Fibroblast of lung (primary cell): ENCODE data around the gene HS3ST2. TPM values are rescaled to one million over a fixed set of nuclear protein-coding genes. Genes with fewer than 3 reads are reported as not detected.

ENCODE experiments used
- DNase-seq, 2 donors: peaks; one replicate each; pipeline versions ENCODE4 v3.0.0 to v3.0.0-alpha.2; 2010; ENCODE audit warnings: low read depth in 2 of 2
- H2AFZ ChIP-seq: 2 replicates; pipeline ENCODE4 v1.5.1; 2012; ENCODE audit warnings: low read length, control low read depth, inconsistent platforms
- H3K27ac ChIP-seq: 2 replicates; pipeline ENCODE4 v1.5.1; 2011; ENCODE audit warnings: low read length, control low read depth; ENCODE audit not compliant: insufficient read depth
- H3K27me3 ChIP-seq: 2 replicates; pipeline ENCODE4 v1.5.1; 2011; ENCODE audit warnings: mild to moderate bottlenecking, low read length; ENCODE audit not compliant: control insufficient read depth, insufficient read depth
- H3K36me3 ChIP-seq: 2 replicates; pipeline ENCODE4 v1.5.1; 2011; ENCODE audit warnings: low read length; ENCODE audit not compliant: control insufficient read depth, insufficient read depth
- H3K4me1 ChIP-seq: 2 replicates; pipeline ENCODE4 v1.5.1; 2011; ENCODE audit warnings: low read length; ENCODE audit not compliant: control insufficient read depth, insufficient read depth; ENCODE audit errors: extremely low read depth
- H3K4me2 ChIP-seq: 2 replicates; pipeline ENCODE4 v1.5.1; 2011; ENCODE audit warnings: low read length, control low read depth; ENCODE audit not compliant: insufficient read depth; ENCODE audit errors: extremely low read depth
- H3K4me3 ChIP-seq, 4 experiments: fragments of 200-600 bp in 1 of 4; sonication (generic) in 1 of 4; replicated peaks in 1 of 4; 2 replicates each; pipeline ENCODE4 v1.5.1; 2011 to 2016; ENCODE audit warnings: low read length in 4 of 4, low read depth in 3 of 4, mild to moderate bottlenecking in 3 of 4, control low read depth in 2 of 4, inconsistent platforms in 1 of 4, mixed read lengths in 1 of 4; ENCODE audit not compliant: insufficient read depth in 1 of 4; ENCODE audit errors: control extremely low read depth in 1 of 4
- H3K79me2 ChIP-seq: 2 replicates; pipeline ENCODE4 v1.5.1; 2012; ENCODE audit warnings: mild to moderate bottlenecking, low read length, inconsistent platforms; ENCODE audit not compliant: control insufficient read depth, insufficient read depth
- H3K9ac ChIP-seq: 2 replicates; pipeline ENCODE4 v1.5.1; 2011; ENCODE audit warnings: mild to moderate bottlenecking, low read length, control low read depth; ENCODE audit not compliant: insufficient read depth
- H3K9me3 ChIP-seq: 2 replicates; pipeline ENCODE4 v1.5.1; 2012; ENCODE audit warnings: low read depth, low read length; ENCODE audit not compliant: control insufficient read depth, insufficient read depth
- H4K20me1 ChIP-seq: 2 replicates; pipeline ENCODE4 v1.5.1; 2011; ENCODE audit warnings: low read length; ENCODE audit not compliant: control insufficient read depth, insufficient read depth; ENCODE audit errors: extremely low read depth
- CTCF ChIP-seq, 2 donors: IDR thresholded peaks in 1 of 2; conservative IDR thresholded peaks in 1 of 2; 1 replicate in 1 of 2; 2 replicates in 1 of 2; pipeline ENCODE4 v1.5.1; 2011 to 2012; ENCODE audit warnings: low read length in 2 of 2, control low read depth in 1 of 2, inconsistent platforms in 1 of 2, low read depth in 1 of 2, mild to moderate bottlenecking in 1 of 2
- EZH2 ChIP-seq: IDR thresholded peaks from 2 replicates; pipeline ENCODE4 v1.5.1; 2012; ENCODE audit warnings: low read length, control low read depth, mild to moderate bottlenecking; ENCODE audit errors: missing control alignments
- polyA plus RNA-seq, 2 donors: library from polyadenylated mRNA; depleted of rRNA in 1 of 2; stranded (reverse) in 1 of 2; unstranded in 1 of 2; fragments of >200 nt; gene quantifications; 2 replicates each; pipeline ENCODE4 v1.2.1, GENCODE V29; 2011 to 2012; ENCODE audit warnings: missing spikeins in 1 of 2
- total RNA-seq: library from RNA; depleted of rRNA; stranded (reverse); fragments of >200 nt; gene quantifications from 2 replicates; pipeline ENCODE4 v1.2.1, GENCODE V29; 2014

HS3ST2 gene
- total and polyA plus RNA-seq, 2 donors (not counting 1 experiment from before 2014, with no cell fraction given): not detected

- H3K36me3 ChIP-seq: no peaks in the 10 kb centered on the region
- H3K9ac ChIP-seq: no peak overlapping the region
- H2AFZ ChIP-seq: no peak overlapping the region
- no peaks in the 10 kb centered on the region for H3K9me3 ChIP-seq
- no peaks in the 10 kb centered on the region for H3K79me2 ChIP-seq
- H3K4me1 ChIP-seq: no peaks in the 10 kb centered on the region
- H3K27ac ChIP-seq: no peak overlapping the region
- H3K4me2 ChIP-seq: no peak overlapping the region
- TF ChIP-seq EZH2 (no peak), CTCF (conservative IDR thresholded peaks at IDR 0.05 in 1 of 2, IDR thresholded peaks at IDR 0.05 in 1 of 2; ENCODE audit: low read depth in 1 of 2, low read length in 2 of 2) (no peak)
- H3K4me3 ChIP-seq: no peak overlapping the region
- no peaks in the 10 kb centered on the region for H3K27me3 ChIP-seq
- H4K20me1 ChIP-seq: no peaks in the 10 kb centered on the region
- DNase-seq: no peak
These were observed 73.5 kb downstream of the HS3ST2 start for GRCh38 chr16:22887445-22887844.

- no peak overlapping the region for H3K9ac ChIP-seq
- H3K79me2 ChIP-seq: no peaks in the 10 kb centered on the region
- TF ChIP-seq EZH2 (no peak), CTCF (conservative IDR thresholded peaks at IDR 0.05 in 1 of 2, IDR thresholded peaks at IDR 0.05 in 1 of 2; ENCODE audit: low read depth in 1 of 2, low read length in 2 of 2) (no peak)
- H3K4me3 ChIP-seq: no peak overlapping the region
- no peaks in the 10 kb centered on the region for H4K20me1 ChIP-seq
- H3K9me3 ChIP-seq: no peaks in the 10 kb centered on the region
- no peak overlapping the region for H2AFZ ChIP-seq
- no peaks in the 10 kb centered on the region for H3K36me3 ChIP-seq
- no peaks in the 10 kb centered on the region for H3K4me1 ChIP-seq
- no peak overlapping the region for H3K4me2 ChIP-seq
- no peak for DNase-seq
- no peak overlapping the region for H3K27ac ChIP-seq
- H3K27me3 ChIP-seq: no peaks in the 10 kb centered on the region
These were observed 74.8 kb downstream of the HS3ST2 start for GRCh38 chr16:22888791-22889190.

DNA sequence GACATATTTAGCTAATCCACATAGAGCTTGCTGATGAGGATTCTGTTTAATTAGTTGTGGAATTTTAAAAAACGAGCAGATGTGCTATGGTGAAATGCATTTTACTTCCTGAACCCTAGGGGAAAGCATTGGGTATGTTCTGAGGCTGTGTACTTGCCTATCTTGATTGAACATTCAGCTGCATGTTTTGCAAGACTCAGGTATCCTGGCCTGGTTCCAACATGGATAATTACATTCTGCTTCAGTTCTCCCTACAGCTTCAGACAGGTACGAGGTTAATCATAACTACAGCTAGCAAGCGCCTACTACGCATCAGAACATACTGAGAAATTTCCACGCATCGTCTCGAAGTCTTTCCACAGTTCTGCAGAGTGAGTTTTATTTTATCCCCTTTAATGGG is 77.0 kb downstream of the HS3ST2 start:
- Histone ChIP-seq H4K20me1 (no peaks in the 10 kb centered on the region), H3K79me2 (no peaks in the 10 kb centered on the region), H3K9ac (no peak overlapping the region), H3K27ac (no peak overlapping the region), H2AFZ (no peak overlapping the region), H3K36me3 (no peaks in the 10 kb centered on the region), H3K27me3 (no peaks in the 10 kb centered on the region), H3K4me1 (no peaks in the 10 kb centered on the region), H3K4me2 (no peak overlapping the region), H3K9me3 (no peaks in the 10 kb centered on the region), H3K4me3 (no peak overlapping the region)
- TF ChIP-seq CTCF (conservative IDR thresholded peaks at IDR 0.05 in 1 of 2, IDR thresholded peaks at IDR 0.05 in 1 of 2; ENCODE audit: low read depth in 1 of 2, low read length in 2 of 2) (no peak), EZH2 (no peak)
- no peak for DNase-seq
